Lung microvascular endothelial cell (primary cell): ENCODE results near the gene ALDH1A3. TPM values are rescaled to one million over a fixed set of nuclear protein-coding genes. Genes with fewer than 3 reads are reported as not detected.

Source experiments
- DNase-seq, 2 donors: peaks; one replicate each; pipeline versions ENCODE4 v3.0.0 to v3.0.0-alpha.2; 2010; ENCODE audit warnings: low read depth in 2 of 2
- total RNA-seq: library from RNA; depleted of rRNA; stranded (reverse); fragments of >200 nt; gene quantifications from 2 replicates; pipeline ENCODE4 v1.2.1, GENCODE V29; 2014

Gene ALDH1A3
- total RNA-seq, 1 donor from 2014 or later, result 22.2 TPM

DNA sequence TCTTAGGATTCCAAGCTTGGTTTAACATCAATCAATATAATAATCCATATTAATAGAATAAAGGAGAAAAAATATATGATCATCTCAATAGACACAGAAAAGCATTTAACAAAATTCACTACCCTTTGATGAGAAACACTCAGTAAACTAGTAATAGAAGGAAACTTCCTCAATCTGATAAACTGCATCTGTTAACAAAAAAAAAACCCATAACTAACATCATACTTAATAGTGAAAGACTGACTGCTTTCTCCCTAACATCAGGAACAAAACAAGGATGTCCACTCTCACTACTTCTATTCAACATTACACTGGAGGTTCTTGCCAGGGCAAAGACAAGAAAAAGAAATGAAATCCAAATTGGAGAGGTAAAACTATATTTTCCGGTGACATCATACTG lies 70.1 kb downstream of the ALDH1A3 start:
- DNase-seq, result no peak

DNA sequence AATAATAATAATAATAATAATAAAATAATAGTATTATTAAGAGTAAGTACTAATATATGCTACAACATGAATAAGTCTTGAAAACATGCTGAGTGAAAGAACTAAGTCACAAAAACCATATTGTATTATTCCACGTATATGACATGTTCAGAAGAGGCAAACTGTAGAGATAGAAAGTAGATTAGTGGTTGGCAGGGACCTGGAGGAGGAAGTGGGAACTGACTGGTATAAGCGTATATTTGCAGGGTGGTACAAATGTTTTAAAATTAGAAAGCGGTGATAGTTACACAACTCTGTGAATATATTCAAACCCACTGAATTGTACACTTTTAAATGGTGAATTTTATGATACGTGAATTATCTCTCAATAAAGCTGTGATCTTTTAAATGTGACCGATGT lies 72.3 kb downstream of the ALDH1A3 start:
- DNase-seq, result no peak

DNA sequence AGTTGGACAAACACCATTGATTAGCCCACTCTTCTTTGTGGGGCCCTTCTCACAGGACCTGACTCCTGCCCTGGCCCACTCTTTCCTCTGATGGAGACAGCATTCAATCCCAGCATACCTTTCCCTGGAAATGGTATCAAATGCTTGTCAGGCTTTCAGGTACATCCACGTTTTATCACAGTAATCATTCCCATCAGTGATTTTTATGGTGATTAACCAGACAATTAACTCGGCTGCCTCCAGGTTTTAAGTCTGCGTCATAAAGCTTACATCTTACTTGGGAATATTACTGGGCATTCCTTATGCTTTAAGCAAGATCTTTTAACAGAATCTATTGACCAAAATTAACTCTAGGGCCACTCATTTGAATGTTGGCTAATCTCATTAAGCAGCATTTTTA lies 72.9 kb downstream of the ALDH1A3 start:
- DNase-seq, result no peak

DNA sequence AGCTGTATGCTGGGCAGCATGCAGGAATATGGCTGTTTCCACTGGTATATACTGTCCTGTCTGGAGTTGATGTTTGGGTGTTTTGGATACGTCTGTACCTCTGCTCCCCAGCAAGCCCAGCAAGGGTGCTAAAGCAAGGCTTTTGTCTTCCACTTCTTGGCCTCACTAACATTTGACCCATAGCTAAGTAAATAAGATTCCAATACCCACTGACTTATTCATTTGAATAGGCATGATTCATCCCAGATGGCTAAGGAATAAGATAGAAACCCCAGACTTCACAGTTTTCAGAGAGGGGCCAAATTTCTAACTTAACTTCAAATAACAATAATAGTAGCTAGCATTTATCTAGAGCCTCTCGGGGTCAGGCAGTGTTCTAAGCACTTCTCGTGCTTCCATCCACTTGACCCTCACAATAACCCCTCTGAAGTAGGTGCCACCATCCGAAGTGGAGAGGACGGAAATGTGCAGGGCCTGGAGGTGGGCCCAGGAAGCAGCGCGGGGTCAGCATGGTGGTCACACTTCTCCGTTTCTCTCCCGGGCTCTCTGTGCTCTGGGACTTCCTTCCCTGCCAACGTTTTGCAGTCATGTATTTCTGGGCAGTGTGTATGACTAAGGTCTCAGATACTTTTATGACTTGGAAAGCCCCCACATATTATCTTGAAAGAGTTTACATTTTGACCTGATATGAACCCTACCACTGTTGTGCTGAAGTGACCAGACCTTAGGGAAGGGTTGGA lies 78.9 kb downstream of the ALDH1A3 start:
- DNase-seq, result peak in 1 of 2 donors; percentile 59

DNA sequence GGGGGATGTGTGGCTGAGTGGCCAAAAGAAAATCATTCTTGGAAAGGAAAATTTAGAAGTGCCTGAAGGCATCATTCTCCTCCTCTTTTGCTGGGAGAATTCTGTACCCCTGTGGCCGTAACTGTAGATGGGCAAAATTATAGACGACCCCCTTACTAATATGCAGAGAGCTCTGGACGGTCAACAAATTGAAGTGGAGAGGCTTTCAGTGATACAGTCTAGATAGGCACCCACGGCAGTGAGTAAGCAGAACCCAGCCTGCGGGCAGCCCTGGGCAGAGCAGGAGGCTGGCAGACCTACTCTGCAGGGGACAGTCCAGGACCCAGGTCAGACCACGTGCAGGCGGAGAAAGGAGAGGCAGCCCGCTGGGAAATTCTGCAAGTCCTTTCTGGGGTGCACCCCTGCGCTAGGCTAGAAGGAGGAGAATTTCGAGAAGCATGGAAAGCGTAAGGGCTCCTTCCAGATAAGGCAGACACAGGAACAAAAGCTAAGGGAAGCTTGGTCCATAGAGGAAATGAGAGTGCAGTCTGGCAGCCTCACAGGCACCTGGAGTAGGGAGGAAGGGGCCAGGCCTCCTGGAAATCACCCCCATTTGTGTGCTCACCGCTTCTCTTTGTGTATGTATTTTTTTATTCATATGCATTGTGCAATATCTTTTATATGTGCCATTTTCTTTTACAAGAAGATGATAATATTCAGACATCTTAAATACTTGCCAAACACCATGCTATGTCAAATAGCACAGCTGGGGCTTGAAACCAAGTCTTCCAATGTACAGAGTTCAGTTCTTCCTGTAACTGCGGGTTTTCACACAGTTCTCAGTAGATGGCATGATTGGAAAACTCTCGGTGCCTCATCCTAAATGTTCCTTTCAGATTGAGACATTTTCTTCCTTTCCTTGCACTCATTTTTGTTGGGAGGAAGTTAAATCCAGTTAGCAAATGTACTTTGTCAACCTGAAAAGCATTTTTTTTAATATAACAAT lies 79.7 kb downstream of the ALDH1A3 start:
- peak in 1 of 2 donors; percentile 75 for DNase-seq

Other genes starting within 250 kb of the ALDH1A3 start
- 4.4 and 4.8 TPM in 2 replicates for gene LRRK1, start 39.5 kb downstream of the ALDH1A3 start, total RNA-seq